ENCODE measurements around the gene PADI1. TPM values are rescaled to one million over a fixed set of nuclear protein-coding genes. Genes with fewer than 3 reads are reported as not detected.

Gene PADI1
- total RNA-seq, 1 experiment from 2014 or later: 0.37 TPM

DNA sequence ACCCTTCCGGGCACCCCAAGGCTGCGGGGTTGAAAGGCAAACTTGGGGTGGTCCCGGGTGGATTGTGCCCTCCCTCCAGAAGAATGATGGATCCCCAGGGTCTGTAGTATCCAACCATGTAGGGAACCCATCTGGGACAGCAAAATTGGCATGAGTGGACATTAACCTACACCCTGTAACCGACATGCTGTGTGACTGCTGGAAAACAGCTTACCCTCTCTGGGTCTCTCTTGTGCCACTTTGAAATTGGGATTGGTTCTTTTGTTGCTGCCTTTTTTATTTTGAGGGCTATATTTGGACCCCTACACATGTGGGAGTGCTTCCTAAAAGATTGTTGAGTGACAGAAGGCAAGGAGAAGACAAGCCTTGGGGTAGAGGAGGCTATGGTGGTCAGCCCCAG is 19.5 kb downstream of the PADI1 start (continued):
- TF ChIP-seq EZH2 (IDR thresholded peaks at IDR 0.05) (no peak), EGR1 (IDR thresholded peaks at IDR 0.05; ENCODE audit: low read depth) (no peak), ZNF274 (IDR thresholded peaks at IDR 0.05; ENCODE audit: low read depth, low read length) (no peak), ZFX (IDR thresholded peaks at IDR 0.05) (no peak), RAD21 (IDR thresholded peaks at IDR 0.05; ENCODE audit: low read depth) (no peak), JUND (IDR thresholded peaks at IDR 0.05) (no peak)
- TF ChIP-seq, protein P1, sequence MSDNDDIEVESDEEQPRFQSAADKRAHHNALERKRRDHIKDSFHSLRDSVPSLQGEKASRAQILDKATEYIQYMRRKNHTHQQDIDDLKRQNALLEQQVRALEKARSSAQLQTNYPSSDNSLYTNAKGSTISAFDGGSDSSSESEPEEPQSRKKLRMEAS (IDR thresholded peaks at IDR 0.05): no peak

DNA sequence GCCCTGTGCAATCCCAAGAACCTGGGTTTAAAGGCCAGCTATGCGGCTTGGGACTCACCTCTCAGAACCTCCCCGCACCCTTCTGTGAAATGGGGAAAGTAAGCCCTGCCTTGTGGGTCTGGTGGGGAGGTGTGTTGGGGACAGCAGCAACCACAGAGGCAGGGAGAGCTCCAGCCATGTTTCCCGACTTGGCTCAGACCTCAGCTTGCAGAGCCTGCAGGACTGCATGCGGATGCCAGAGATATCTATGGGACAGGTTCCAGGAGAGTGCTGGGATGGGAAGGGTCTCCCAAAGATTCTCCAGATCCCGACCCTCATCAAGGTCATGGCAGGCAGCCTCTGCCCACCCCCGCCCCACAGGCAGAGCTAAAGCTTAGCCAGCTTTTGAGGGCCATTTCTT is 20.2 kb downstream of the PADI1 start:
- H3K79me2 ChIP-seq (ENCODE audit: insufficient read depth, low read length): no peaks in the 10 kb centered on the region
- H3K4me1 ChIP-seq (ENCODE audit: control insufficient read depth in 1 of 2, insufficient read depth in 2 of 2, low read length in 2 of 2): peaks cover 22 to 34% of the 10 kb centered on the region in 2 experiments
- H3K36me3 ChIP-seq (ENCODE audit: control insufficient read depth in 1 of 2, insufficient read depth in 2 of 2, low read length in 2 of 2): no peaks in the 10 kb centered on the region
- H3K4me3 ChIP-seq (replicated peaks in 1 of 2; ENCODE audit: low read depth in 1 of 2, low read length in 2 of 2): no peak overlapping the region
- no peak overlapping the region for H2AFZ ChIP-seq (ENCODE audit: low read depth, low read length, poor library complexity, severe bottlenecking)
- ChIA-PET CTCF (interaction anchor here (0.5 to 1.7 kb wide), 2 partner anchors 10 to 304 kb away, joined by 3 to 4 read pairs; no protein-coding TSS in a partner anchor), RAD21 (ENCODE audit: low non-redundant PET in 1 of 2, low total read pairs in 2 of 2, uncharacterized antibody in 2 of 2, unreplicated experiment in 2 of 2) (no interaction called here), POLR2A (no interaction called here)
- H3K9ac ChIP-seq (ENCODE audit: low read length): no peak overlapping the region
- no peak for DNase-seq (ENCODE audit: low read depth, low spot score)
- H3K9me2 ChIP-seq (ENCODE audit: insufficient read depth): no peaks in the 10 kb centered on the region
- no peaks in the 10 kb centered on the region for H3K9me3 ChIP-seq (ENCODE audit: control insufficient read depth in 1 of 2, insufficient read depth in 1 of 2, low read depth in 1 of 2, low read length in 2 of 2)
- intact Hi-C loops (cut with micrococcal nuclease): no loop called here
- H3K4me2 ChIP-seq (ENCODE audit: low read length): no peak overlapping the region
- TF ChIP-seq, protein P2, sequence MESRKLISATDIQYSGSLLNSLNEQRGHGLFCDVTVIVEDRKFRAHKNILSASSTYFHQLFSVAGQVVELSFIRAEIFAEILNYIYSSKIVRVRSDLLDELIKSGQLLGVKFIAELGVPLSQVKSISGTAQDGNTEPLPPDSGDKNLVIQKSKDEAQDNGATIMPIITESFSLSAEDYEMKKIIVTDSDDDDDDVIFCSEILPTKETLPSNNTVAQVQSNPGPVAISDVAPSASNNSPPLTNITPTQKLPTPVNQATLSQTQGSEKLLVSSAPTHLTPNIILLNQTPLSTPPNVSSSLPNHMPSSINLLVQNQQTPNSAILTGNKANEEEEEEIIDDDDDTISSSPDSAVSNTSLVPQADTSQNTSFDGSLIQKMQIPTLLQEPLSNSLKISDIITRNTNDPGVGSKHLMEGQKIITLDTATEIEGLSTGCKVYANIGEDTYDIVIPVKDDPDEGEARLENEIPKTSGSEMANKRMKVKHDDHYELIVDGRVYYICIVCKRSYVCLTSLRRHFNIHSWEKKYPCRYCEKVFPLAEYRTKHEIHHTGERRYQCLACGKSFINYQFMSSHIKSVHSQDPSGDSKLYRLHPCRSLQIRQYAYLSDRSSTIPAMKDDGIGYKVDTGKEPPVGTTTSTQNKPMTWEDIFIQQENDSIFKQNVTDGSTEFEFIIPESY (IDR thresholded peaks at IDR 0.05; ENCODE audit: extremely low read depth, insufficient replicate concordance, low read length): no peak
- TF ChIP-seq RAD21 (IDR thresholded peaks at IDR 0.05; ENCODE audit: low read depth): no peak
- TF ChIP-seq CEBPB (IDR thresholded peaks at IDR 0.05; ENCODE audit: low read depth): no peak
- TF ChIP-seq POLR2A (IDR thresholded peaks at IDR 0.05; ENCODE audit: borderline replicate concordance, extremely low read depth, insufficient read depth, insufficient read length): no peak
- TF ChIP-seq, protein P3, sequence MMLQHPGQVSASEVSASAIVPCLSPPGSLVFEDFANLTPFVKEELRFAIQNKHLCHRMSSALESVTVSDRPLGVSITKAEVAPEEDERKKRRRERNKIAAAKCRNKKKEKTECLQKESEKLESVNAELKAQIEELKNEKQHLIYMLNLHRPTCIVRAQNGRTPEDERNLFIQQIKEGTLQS (IDR thresholded peaks at IDR 0.05): no peak
- TF ChIP-seq EZH2 (IDR thresholded peaks at IDR 0.05): no peak
- no peak for TF ChIP-seq FOSL1 (IDR thresholded peaks at IDR 0.05; ENCODE audit: low read depth)
- TF ChIP-seq SRF (IDR thresholded peaks at IDR 0.05; ENCODE audit: low read depth): no peak
- TF ChIP-seq ELF1 (IDR thresholded peaks at IDR 0.05; ENCODE audit: borderline replicate concordance, low read depth): no peak
- TF ChIP-seq SP1 (IDR thresholded peaks at IDR 0.05; ENCODE audit: low read depth): no peak
- BruUV-seq (replicated peaks): no TSS peak
- no peak for ATAC-seq
- H4K20me1 ChIP-seq (ENCODE audit: insufficient read depth): no peaks in the 10 kb centered on the region
- no peak overlapping the region for H3K27ac ChIP-seq (ENCODE audit: low read depth, low read length)
- H3K27me3 ChIP-seq (ENCODE audit: insufficient read depth, low read length): peaks cover 43% of the 10 kb centered on the region; the same call in 1 of the 2 replicates
